Progenitor cell of endocrine pancreas (in vitro differentiated cells): ENCODE results near the gene TRPC3. TPM values are rescaled to one million over a fixed set of nuclear protein-coding genes. Genes with fewer than 3 reads are reported as not detected.

Experiments
- DNase-seq: peaks from one replicate; pipeline ENCODE4 v3.0.0; 2021; ENCODE audit warnings: low spot score; ENCODE audit not compliant: unreplicated experiment
- H3K27ac Mint-ChIP-seq: 2 replicates; pipeline ENCODE4 v1.8.0; 2021; ENCODE audit warnings: mild to moderate bottlenecking, moderate library complexity, mixed read lengths
- H3K27me3 Mint-ChIP-seq: 2 replicates; pipeline ENCODE4 v1.8.0; 2021; ENCODE audit warnings: mixed read lengths
- H3K36me3 Mint-ChIP-seq: 2 replicates; pipeline ENCODE4 v1.8.0; 2022; ENCODE audit warnings: mixed read lengths; ENCODE audit not compliant: insufficient read depth
- H3K4me1 Mint-ChIP-seq: 2 replicates; pipeline ENCODE4 v1.8.0; 2021; ENCODE audit warnings: low read depth, mixed read lengths
- H3K4me3 Mint-ChIP-seq: 2 replicates; pipeline ENCODE4 v1.8.0; 2021; ENCODE audit warnings: low read depth, mild to moderate bottlenecking, moderate library complexity, mixed read lengths
- H3K9me3 Mint-ChIP-seq: 2 replicates; pipeline ENCODE4 v1.8.0; 2021; ENCODE audit warnings: low read depth, mixed read lengths
- CTCF ChIP-seq: fragments of 200-600 bp; sonication (generic); IDR thresholded peaks from one replicate; pipeline ENCODE4 v1.5.0; 2021; ENCODE audit warnings: antibody characterized with exemption, mild to moderate bottlenecking; ENCODE audit not compliant: unreplicated experiment
- total RNA-seq: library from RNA; stranded (reverse); gene quantifications from 2 replicates; pipeline ENCODE4 v1.2.1, GENCODE V29; 2021

The TRPC3 gene
- total RNA-seq, 1 donor from 2014 or later = 0.84 TPM

- no peak overlapping the region for H3K27ac Mint-ChIP-seq
- TF ChIP-seq CTCF = no peak
- DNase-seq = no peak
- H3K4me3 Mint-ChIP-seq = no peak overlapping the region
- no peaks in the 10 kb centered on the region for H3K36me3 Mint-ChIP-seq
- H3K4me1 Mint-ChIP-seq = no peaks in the 10 kb centered on the region
- H3K9me3 Mint-ChIP-seq = no peaks in the 10 kb centered on the region
- H3K27me3 Mint-ChIP-seq = peaks cover 9% of the 10 kb centered on the region
Measured at GRCh38 chr4:121898150-121898549, 53.7 kb downstream of the TRPC3 start.

GRCh38 chr4:121888134-121888533 lies 63.7 kb downstream of the TRPC3 start:
- DNase-seq = no peak
- H3K27ac Mint-ChIP-seq = no peak overlapping the region
- peaks cover 1% of the 10 kb centered on the region for H3K4me1 Mint-ChIP-seq
- H3K27me3 Mint-ChIP-seq = no peaks in the 10 kb centered on the region
- no peak overlapping the region for H3K4me3 Mint-ChIP-seq
- no peaks in the 10 kb centered on the region for H3K36me3 Mint-ChIP-seq
- TF ChIP-seq CTCF = no peak
- peaks cover 6% of the 10 kb centered on the region for H3K9me3 Mint-ChIP-seq

GRCh38 chr4:121885115-121885514 lies 66.7 kb downstream of the TRPC3 start:
- no peak overlapping the region for H3K27ac Mint-ChIP-seq
- H3K36me3 Mint-ChIP-seq = no peaks in the 10 kb centered on the region
- H3K4me1 Mint-ChIP-seq = no peaks in the 10 kb centered on the region
- TF ChIP-seq CTCF = no peak
- no peak overlapping the region for H3K4me3 Mint-ChIP-seq
- peaks cover 6% of the 10 kb centered on the region for H3K9me3 Mint-ChIP-seq
- DNase-seq = no peak
- no peaks in the 10 kb centered on the region for H3K27me3 Mint-ChIP-seq

- H3K36me3 Mint-ChIP-seq = no peaks in the 10 kb centered on the region
Measured at GRCh38 chr4:121881158-121881557, 70.7 kb downstream of the TRPC3 start.

GRCh38 chr4:121879135-121879534 lies 72.7 kb downstream of the TRPC3 start:
- TF ChIP-seq CTCF = no peak
- no peaks in the 10 kb centered on the region for H3K9me3 Mint-ChIP-seq
- no peak overlapping the region for H3K27ac Mint-ChIP-seq
- H3K4me3 Mint-ChIP-seq = no peak overlapping the region
- H3K27me3 Mint-ChIP-seq = peaks cover 2% of the 10 kb centered on the region
- H3K4me1 Mint-ChIP-seq = no peaks in the 10 kb centered on the region
- no peak for DNase-seq
- H3K36me3 Mint-ChIP-seq = no peaks in the 10 kb centered on the region

More at GRCh38 chr4:121881158-121881557, 70.7 kb downstream of the TRPC3 start:
- H3K4me1 Mint-ChIP-seq = no peaks in the 10 kb centered on the region
- DNase-seq = no peak
- no peak for TF ChIP-seq CTCF
- H3K9me3 Mint-ChIP-seq = no peaks in the 10 kb centered on the region
- H3K27ac Mint-ChIP-seq = no peak overlapping the region
- peaks cover 2% of the 10 kb centered on the region for H3K27me3 Mint-ChIP-seq
- no peak overlapping the region for H3K4me3 Mint-ChIP-seq
